Nephron progenitor cell (in vitro differentiated cells): ENCODE data around the gene PYDC2.
A peak's percentile ranks its signal among the peaks of the same experiment; 100 is the strongest.

Source experiments
- DNase-seq: peaks from one replicate; pipeline ENCODE4 v3.0.0; 2021
- H3K27ac Mint-ChIP-seq: 2 replicates; pipeline ENCODE4 v1.8.0; 2021; ENCODE audit warnings: mild to moderate bottlenecking, moderate library complexity, mixed read lengths
- H3K27me3 Mint-ChIP-seq: 2 replicates; pipeline ENCODE4 v1.8.0; 2021; ENCODE audit warnings: mild to moderate bottlenecking, low read depth, mixed read lengths; ENCODE audit not compliant: poor library complexity
- H3K36me3 Mint-ChIP-seq: 2 replicates; pipeline ENCODE4 v1.8.0; 2021; ENCODE audit warnings: low read depth, mixed read lengths
- H3K4me1 Mint-ChIP-seq: 2 replicates; pipeline ENCODE4 v1.8.0; 2021; ENCODE audit warnings: mixed read lengths
- H3K4me3 Mint-ChIP-seq: 2 replicates; pipeline ENCODE4 v1.8.0; 2021; ENCODE audit warnings: mild to moderate bottlenecking, moderate library complexity, mixed read lengths
- H3K9me3 Mint-ChIP-seq: 2 replicates; pipeline ENCODE4 v1.8.0; 2021; ENCODE audit warnings: mild to moderate bottlenecking, moderate library complexity, mixed read lengths
- CTCF ChIP-seq: fragments of 200-600 bp; sonication (generic); IDR thresholded peaks from 2 replicates; pipeline ENCODE4 v1.5.0; 2021; ENCODE audit warnings: antibody characterized with exemption

PYDC2 gene

GRCh38 chr3:191461113-191461595 lies at the start of gene PYDC2:
TSS of gene PYDC2 (plus strand) at chr3:191461163. CDS start at chr3:191461163, 0 bp downstream.
- H3K27ac Mint-ChIP-seq, result no peak within 1 kb of the TSS

GRCh38 chr3:191412759-191413158 lies 48.2 kb upstream of the PYDC2 start:
- Mint-ChIP-seq H3K4me3 (no peak overlapping the region), H3K27ac (no peak overlapping the region), H3K27me3 (no peaks in the 10 kb centered on the region), H3K9me3 (peaks cover 26% of the 10 kb centered on the region), H3K4me1 (peaks cover 10% of the 10 kb centered on the region), H3K36me3 (peaks cover 6% of the 10 kb centered on the region)
- no peak for DNase-seq
- TF ChIP-seq CTCF, result no peak

More at GRCh38 chr3:191461113-191461595, at the start of gene PYDC2:
- no peak for DNase-seq
- no peaks in the 10 kb centered on the region for H3K9me3 Mint-ChIP-seq
- TF ChIP-seq CTCF, result no peak
- peaks cover 4% of the 10 kb centered on the region for H3K27me3 Mint-ChIP-seq
- H3K4me3 Mint-ChIP-seq, result no peak within 1 kb of the TSS
- H3K4me1 Mint-ChIP-seq, result no peaks in the 10 kb centered on the region
- H3K36me3 Mint-ChIP-seq, result no peaks in the 10 kb centered on the region

- TF ChIP-seq CTCF, result no peak
Measured at GRCh38 chr3:191414286-191414685, 46.7 kb upstream of the PYDC2 start.

GRCh38 chr3:191414732-191415131 lies 46.2 kb upstream of the PYDC2 start:
- peaks cover 10% of the 10 kb centered on the region for H3K4me1 Mint-ChIP-seq
- no peak for TF ChIP-seq CTCF
- no peaks in the 10 kb centered on the region for H3K27me3 Mint-ChIP-seq
- no peak overlapping the region for H3K4me3 Mint-ChIP-seq
- peaks cover 5% of the 10 kb centered on the region for H3K36me3 Mint-ChIP-seq
- H3K9me3 Mint-ChIP-seq, result peaks cover 12% of the 10 kb centered on the region
- no peak for DNase-seq
- no peak overlapping the region for H3K27ac Mint-ChIP-seq

More at GRCh38 chr3:191414286-191414685, 46.7 kb upstream of the PYDC2 start:
- peaks cover 6% of the 10 kb centered on the region for H3K36me3 Mint-ChIP-seq
- H3K27me3 Mint-ChIP-seq, result no peaks in the 10 kb centered on the region
- peaks cover 10% of the 10 kb centered on the region for H3K4me1 Mint-ChIP-seq
- H3K9me3 Mint-ChIP-seq, result peaks cover 16% of the 10 kb centered on the region
- H3K27ac Mint-ChIP-seq, result no peak overlapping the region
- DNase-seq, result no peak
- H3K4me3 Mint-ChIP-seq, result no peak overlapping the region

GRCh38 chr3:191415566-191415965 lies 45.4 kb upstream of the PYDC2 start:
- H3K27ac Mint-ChIP-seq, result no peak overlapping the region
- TF ChIP-seq CTCF, result no peak
- peaks cover 10% of the 10 kb centered on the region for H3K4me1 Mint-ChIP-seq
- peaks cover 4% of the 10 kb centered on the region for H3K9me3 Mint-ChIP-seq
- no peaks in the 10 kb centered on the region for H3K36me3 Mint-ChIP-seq
- no peaks in the 10 kb centered on the region for H3K27me3 Mint-ChIP-seq
- no peak for DNase-seq
- H3K4me3 Mint-ChIP-seq, result no peak overlapping the region

- Mint-ChIP-seq H3K4me3 (no peak overlapping the region), H3K9me3 (no peaks in the 10 kb centered on the region), H3K36me3 (no peaks in the 10 kb centered on the region), H3K4me1 (peaks cover 10% of the 10 kb centered on the region), H3K27ac (no peak overlapping the region), H3K27me3 (peaks cover 2% of the 10 kb centered on the region)
- no peak for TF ChIP-seq CTCF
- DNase-seq, result peak; percentile 17
Measured at GRCh38 chr3:191417457-191417729, 43.6 kb upstream of the PYDC2 start.
